ENCODE results near the gene NFKBIB. TPM values are rescaled to one million over a fixed set of nuclear protein-coding genes. Genes with fewer than 3 reads are reported as not detected.

The NFKBIB gene, protein sequence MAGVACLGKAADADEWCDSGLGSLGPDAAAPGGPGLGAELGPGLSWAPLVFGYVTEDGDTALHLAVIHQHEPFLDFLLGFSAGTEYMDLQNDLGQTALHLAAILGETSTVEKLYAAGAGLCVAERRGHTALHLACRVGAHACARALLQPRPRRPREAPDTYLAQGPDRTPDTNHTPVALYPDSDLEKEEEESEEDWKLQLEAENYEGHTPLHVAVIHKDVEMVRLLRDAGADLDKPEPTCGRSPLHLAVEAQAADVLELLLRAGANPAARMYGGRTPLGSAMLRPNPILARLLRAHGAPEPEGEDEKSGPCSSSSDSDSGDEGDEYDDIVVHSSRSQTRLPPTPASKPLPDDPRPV
- total RNA-seq: 10 to 100 TPM; 13.2 to 27.9 (median 16.5) TPM
- long read RNA-seq, partial matches to known transcripts: 1 of 2 reads
- long read RNA-seq, other reads (novel, unspliced or antisense): 0 of 2 reads

- Histone ChIP-seq H3K27ac (peak within 1 kb of the TSS; percentile 86 to 98 (median 90)), H3K9me3 (no peaks in the 10 kb centered on the region), H3K36me3 (no peaks in the 10 kb centered on the region), H3K27me3 (no peaks in the 10 kb centered on the region), H3K4me3 (peak within 1 kb of the TSS; percentile 80 to 91 (median 87)), H3K4me1 (peaks cover 0 to 27% (median 10%) of the 10 kb centered on the region in 4 donors)
- no peak for TF ChIP-seq CTCF (IDR thresholded peaks at IDR 0.05)
- TF ChIP-seq POLR2A (IDR thresholded peaks at IDR 0.05): peak; percentile 76
- DNase-seq: peak; percentile 99 to 100 (median 100)
- peak; percentile 91 to 96 (median 93) for ATAC-seq
- WGBS (ENCODE audit: insufficient coverage, low coverage, low lambda C conversion rate, missing lambda C conversion rate): 0% methylated on average over 11 of the region's 64 CpGs
- intact Hi-C loops (cut with DNase I): no loop called here
Measured at GRCh38 chr19:38899447-38900201, at the start of gene NFKBIB, which contains the start of gene SIRT2. TSS of gene NFKBIB (plus strand) at chr19:38899969. CDS start at chr19:38900033, 64 bp downstream. TSS of gene SIRT2 (minus strand) at chr19:38899618. CDS start at chr19:38899521, 97 bp downstream.

GRCh38 chr19:38850436-38850975 lies 49.3 kb upstream of the NFKBIB start:
- ATAC-seq (peak; percentile 73 to 89 (median 81)), DNase-seq (peak in 2 of 3 donors; percentile 98 to 99)
- Histone ChIP-seq H3K36me3 (peaks cover 12 to 23% (median 18%) of the 10 kb centered on the region in 4 donors), H3K4me1 (peaks cover 0 to 33% (median 10%) of the 10 kb centered on the region in 4 donors), H3K4me3 (peak overlapping the region; percentile 49 to 76 (median 70)), H3K9me3 (no peaks in the 10 kb centered on the region), H3K27ac (peak overlapping the region; percentile 97 to 98 (median 98)), H3K27me3 (no peaks in the 10 kb centered on the region)
- peak in 2 of 4 donors; percentile 7 to 34 for TF ChIP-seq CTCF (IDR thresholded peaks at IDR 0.05)
- TF ChIP-seq POLR2A (IDR thresholded peaks at IDR 0.05): peak; percentile 97
- 2% methylated on average over 11 of the region's 26 CpGs for WGBS (ENCODE audit: insufficient coverage, low coverage, low lambda C conversion rate, missing lambda C conversion rate)
- intact Hi-C loops (cut with DNase I): no loop called here

DNA sequence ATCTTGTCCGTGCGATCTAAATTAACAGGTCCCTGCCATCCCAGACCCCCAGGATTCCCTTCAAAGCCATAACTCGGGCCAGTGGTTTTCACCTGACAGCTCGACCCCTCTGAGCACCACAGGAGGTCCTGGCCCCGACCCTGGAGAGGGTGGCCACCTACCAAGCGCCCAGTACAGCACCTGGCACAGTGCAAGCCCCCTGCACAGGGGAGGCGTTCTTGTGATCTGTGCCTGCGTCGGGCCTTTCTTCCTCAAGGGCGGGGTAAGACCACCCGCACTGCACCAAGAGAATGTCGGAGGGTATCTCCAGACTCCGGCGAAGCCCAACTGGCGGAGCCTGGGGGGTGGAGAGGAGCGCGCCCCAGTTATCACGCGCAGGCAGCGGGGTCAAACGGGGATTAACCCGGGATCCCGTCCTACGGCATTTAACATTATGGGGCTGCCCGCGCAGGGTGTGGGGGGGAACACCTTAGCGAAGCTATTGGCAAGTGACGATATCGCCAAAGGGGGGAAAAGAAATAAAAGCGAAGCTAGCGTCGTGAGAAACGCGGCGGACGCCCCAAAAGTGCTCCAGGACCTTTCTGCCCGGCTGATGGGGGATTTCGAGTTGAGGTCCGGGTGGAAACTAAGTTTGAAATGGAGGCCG lies 48.7 kb upstream of the NFKBIB start:
- 7% methylated on average over 35 of the region's 40 CpGs for WGBS (ENCODE audit: insufficient coverage, low coverage, low lambda C conversion rate, missing lambda C conversion rate)
- DNase-seq (peak; percentile 45 to 70 (median 64)), ATAC-seq (no peak)
- TF ChIP-seq POLR2A (IDR thresholded peaks at IDR 0.05) (no peak), CTCF (IDR thresholded peaks at IDR 0.05) (no peak)
- H3K27me3 ChIP-seq: no peaks in the 10 kb centered on the region
- no peaks in the 10 kb centered on the region for H3K9me3 ChIP-seq
- H3K4me1 ChIP-seq: peaks cover 0 to 27% (median 10%) of the 10 kb centered on the region in 4 donors
- intact Hi-C loops (cut with DNase I): no loop called here
- peak overlapping the region; percentile 97 to 98 (median 98) for H3K27ac ChIP-seq
- peak overlapping the region; percentile 49 to 76 (median 70) for H3K4me3 ChIP-seq
- H3K36me3 ChIP-seq: peaks cover 6 to 17% (median 12%) of the 10 kb centered on the region in 4 donors

Measured in right lobe of liver (tissue), 6 donors.